Tibial nerve (tissue), 4 donors: ENCODE measurements around the gene PACSIN1. TPM values are rescaled to one million over a fixed set of nuclear protein-coding genes. Genes with fewer than 3 reads are reported as not detected.

Experiments
- DNase-seq, 2 donors: peaks; one replicate each; pipeline ENCODE4 v3.0.0-alpha.2; 2019; ENCODE audit warnings: low spot score in 2 of 2
- H3K27ac ChIP-seq, 4 donors: fragments of 200-600 bp; sonication (generic) in 3 of 4; one replicate each; pipeline ENCODE4 v1.5.1; 2017 to 2019; ENCODE audit warnings: mild to moderate bottlenecking in 1 of 4
- H3K27me3 ChIP-seq, 2 donors: fragments of 200-600 bp; sonication (generic) in 1 of 2; one replicate each; pipeline versions ENCODE4 v1.5.1 to v1.6.0; 2017 to 2019
- H3K36me3 ChIP-seq, 3 donors: fragments of 200-600 bp; sonication (generic); one replicate each; pipeline ENCODE4 v1.5.1; 2018 to 2019
- H3K4me1 ChIP-seq, 4 donors: fragments of 200-600 bp; sonication (generic) in 3 of 4; one replicate each; pipeline ENCODE4 v1.5.1; 2017 to 2019
- H3K4me3 ChIP-seq, 4 donors: fragments of 200-600 bp; sonication (generic) in 3 of 4; one replicate each; pipeline ENCODE4 v1.5.1; 2017 to 2019; ENCODE audit warnings: mild to moderate bottlenecking in 1 of 4, moderate library complexity in 1 of 4
- H3K9me3 ChIP-seq, 4 donors: fragments of 200-600 bp; sonication (generic) in 3 of 4; one replicate each; pipeline ENCODE4 v1.5.1; 2017 to 2019
- EP300 ChIP-seq, 2 donors: sonication (generic); formaldehyde crosslinking; IDR thresholded peaks; one replicate each; pipeline ENCODE4 v1.6.1; 2017; ENCODE audit warnings: antibody characterized with exemption in 2 of 2, mild to moderate bottlenecking in 1 of 2
- POLR2A ChIP-seq, 2 donors: fragments of 450-650 bp; IDR thresholded peaks; one replicate each; pipeline ENCODE4 v1.6.1; 2017; ENCODE audit warnings: antibody characterized with exemption in 2 of 2, mild to moderate bottlenecking in 2 of 2, moderate library complexity in 2 of 2
- WGBS, 2 donors: methylation state at CpG; one replicate each; pipeline ENCODE4 v1.1.5; 2018; 5-methylcytosine and 5-hydroxymethylcytosine counted together
- total RNA-seq, 4 donors: library from RNA; depleted of rRNA; stranded (reverse); fragments of >200 nt; gene quantifications; one replicate each; pipeline ENCODE4 v1.1.0, GENCODE V29; 2016
- TF ChIP-seq, protein P1 (sequence below), 5 experiments: fragments of 200-600 bp in 3 of 5; fragments of 450-650 bp in 2 of 5; sonication (generic) in 3 of 5; IDR thresholded peaks; one replicate each; pipeline ENCODE4 v1.5.1; 2016 to 2019; ENCODE audit warnings: antibody characterized with exemption in 5 of 5, mild to moderate bottlenecking in 3 of 5, moderate library complexity in 2 of 5

The PACSIN1 gene
- total RNA-seq, 4 donors from 2014 or later = 0.30 to 2.6 (median 0.42) TPM; not detected in 1

DNA sequence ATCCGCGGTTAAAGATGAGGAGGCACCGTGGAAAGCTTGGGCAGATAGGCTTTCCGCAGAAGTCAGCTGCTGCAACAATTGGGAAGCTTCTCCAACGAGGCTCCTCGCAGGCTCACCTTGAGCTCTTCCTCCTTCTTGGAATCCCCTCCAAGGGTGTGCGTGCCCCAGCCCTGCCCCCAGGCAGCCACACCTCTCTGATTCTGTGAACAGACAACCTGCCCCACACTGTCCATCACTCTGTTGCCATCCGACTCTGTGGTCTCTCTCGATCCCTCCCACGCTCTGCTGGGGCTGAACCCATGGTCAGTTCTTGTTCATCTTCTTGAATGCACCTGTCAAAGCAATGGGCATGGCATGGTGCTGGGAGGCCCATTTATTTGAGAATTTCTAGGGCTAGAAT lies 31.5 kb downstream of the PACSIN1 start:
- no peak for DNase-seq
- Histone ChIP-seq H3K4me3 (no peak overlapping the region), H3K36me3 (no peaks in the 10 kb centered on the region), H3K4me1 (no peaks in the 10 kb centered on the region), H3K27me3 (no peaks in the 10 kb centered on the region), H3K27ac (no peak overlapping the region), H3K9me3 (peaks cover 0 to 26% (median 3%) of the 10 kb centered on the region in 4 donors)
- TF ChIP-seq, protein P1, sequence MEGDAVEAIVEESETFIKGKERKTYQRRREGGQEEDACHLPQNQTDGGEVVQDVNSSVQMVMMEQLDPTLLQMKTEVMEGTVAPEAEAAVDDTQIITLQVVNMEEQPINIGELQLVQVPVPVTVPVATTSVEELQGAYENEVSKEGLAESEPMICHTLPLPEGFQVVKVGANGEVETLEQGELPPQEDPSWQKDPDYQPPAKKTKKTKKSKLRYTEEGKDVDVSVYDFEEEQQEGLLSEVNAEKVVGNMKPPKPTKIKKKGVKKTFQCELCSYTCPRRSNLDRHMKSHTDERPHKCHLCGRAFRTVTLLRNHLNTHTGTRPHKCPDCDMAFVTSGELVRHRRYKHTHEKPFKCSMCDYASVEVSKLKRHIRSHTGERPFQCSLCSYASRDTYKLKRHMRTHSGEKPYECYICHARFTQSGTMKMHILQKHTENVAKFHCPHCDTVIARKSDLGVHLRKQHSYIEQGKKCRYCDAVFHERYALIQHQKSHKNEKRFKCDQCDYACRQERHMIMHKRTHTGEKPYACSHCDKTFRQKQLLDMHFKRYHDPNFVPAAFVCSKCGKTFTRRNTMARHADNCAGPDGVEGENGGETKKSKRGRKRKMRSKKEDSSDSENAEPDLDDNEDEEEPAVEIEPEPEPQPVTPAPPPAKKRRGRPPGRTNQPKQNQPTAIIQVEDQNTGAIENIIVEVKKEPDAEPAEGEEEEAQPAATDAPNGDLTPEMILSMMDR (IDR thresholded peaks at IDR 0.05) = no peak
- no peak for TF ChIP-seq EP300 (IDR thresholded peaks at IDR 0.05)
- no peak for TF ChIP-seq POLR2A (IDR thresholded peaks at IDR 0.05)
- 75 to 80% methylated on average over 10 of the region's 10 CpGs for WGBS, 2 donors

DNA sequence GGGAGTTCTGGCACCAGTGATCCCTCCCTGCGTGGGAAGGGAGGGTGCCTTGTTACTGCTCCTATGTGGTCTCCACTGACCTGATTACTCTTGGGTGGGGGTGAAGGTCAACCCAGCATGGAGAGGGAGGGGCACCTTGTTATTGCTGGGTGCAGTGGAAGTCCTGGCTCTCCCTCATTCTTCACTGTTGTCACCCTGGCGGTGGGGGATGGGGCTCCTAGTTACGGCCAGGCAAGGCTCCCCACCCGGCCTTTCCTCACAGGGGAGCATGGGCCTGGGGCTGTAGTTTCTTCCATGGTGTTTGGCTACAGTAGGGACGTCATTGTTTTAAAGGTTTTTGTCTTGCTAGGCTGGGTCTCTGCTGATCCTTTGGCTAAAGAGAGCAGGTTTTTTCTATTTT lies 40.8 kb downstream of the PACSIN1 start:
- no peaks in the 10 kb centered on the region for H3K4me1 ChIP-seq
- no peak for DNase-seq
- no peak overlapping the region for H3K4me3 ChIP-seq
- no peaks in the 10 kb centered on the region for H3K27me3 ChIP-seq
- H3K9me3 ChIP-seq = peaks cover 0 to 24% (median 0%) of the 10 kb centered on the region in 4 donors
- H3K27ac ChIP-seq = no peak overlapping the region
- TF ChIP-seq POLR2A (IDR thresholded peaks at IDR 0.05) (no peak), EP300 (IDR thresholded peaks at IDR 0.05) (no peak)
- TF ChIP-seq, protein P1 (IDR thresholded peaks at IDR 0.05) = no peak
- H3K36me3 ChIP-seq = no peaks in the 10 kb centered on the region
- WGBS, 2 donors = 63 to 68% methylated on average over 5 of the region's 5 CpGs

DNA sequence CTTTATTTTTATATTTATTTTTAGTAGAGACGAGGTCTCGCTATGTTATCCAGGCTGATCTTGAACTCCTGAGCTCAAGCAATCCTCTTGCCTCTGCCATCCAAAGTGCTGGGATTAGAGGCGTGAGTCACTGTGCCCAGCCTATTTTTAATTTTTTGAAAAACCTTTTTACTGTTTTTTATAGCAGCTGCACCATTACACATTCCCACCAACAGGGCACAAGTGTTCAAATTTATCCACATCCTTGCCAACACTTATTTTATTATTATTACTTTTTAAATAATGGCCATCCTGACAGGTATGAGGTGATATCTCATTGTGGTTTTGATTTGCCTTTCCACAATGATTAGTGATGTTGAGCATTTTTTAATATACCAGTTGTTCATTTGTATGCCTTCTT lies 42.5 kb downstream of the PACSIN1 start:
- H3K9me3 ChIP-seq = peaks cover 0 to 18% (median 0%) of the 10 kb centered on the region in 4 donors
- H3K36me3 ChIP-seq = no peaks in the 10 kb centered on the region
- no peak overlapping the region for H3K4me3 ChIP-seq
- no peak for DNase-seq
- H3K27me3 ChIP-seq = no peaks in the 10 kb centered on the region
- TF ChIP-seq POLR2A (IDR thresholded peaks at IDR 0.05) (no peak), EP300 (IDR thresholded peaks at IDR 0.05) (no peak)
- TF ChIP-seq, protein P1 (IDR thresholded peaks at IDR 0.05) = no peak
- no peaks in the 10 kb centered on the region for H3K4me1 ChIP-seq
- no peak overlapping the region for H3K27ac ChIP-seq
- 93 to 94% methylated on average over 3 of the region's 3 CpGs for WGBS, 2 donors

DNA sequence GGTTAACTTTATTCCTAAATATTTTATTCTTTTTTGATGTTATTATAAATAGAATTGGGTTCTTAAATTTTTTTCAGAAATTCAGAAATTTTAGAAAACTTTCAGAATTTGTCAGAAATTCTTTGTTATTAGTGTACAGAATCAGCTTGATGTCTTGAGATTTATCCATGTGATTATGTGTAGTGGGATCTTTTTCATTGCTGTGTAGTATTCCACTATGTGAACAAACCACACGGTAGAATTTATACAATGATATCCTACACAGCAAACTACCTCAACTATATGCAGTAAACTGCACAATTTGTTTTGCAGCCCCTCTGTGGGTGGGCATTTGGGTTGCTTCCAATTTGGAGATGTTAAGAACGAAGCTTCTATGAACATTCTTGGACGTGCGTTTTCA lies 43.9 kb downstream of the PACSIN1 start:
- WGBS, 2 donors = 83 to 90% methylated on average over 4 of the region's 4 CpGs
- Histone ChIP-seq H3K4me3 (no peak overlapping the region), H3K9me3 (peaks cover 0 to 18% (median 0%) of the 10 kb centered on the region in 4 donors), H3K27ac (no peak overlapping the region), H3K27me3 (peaks cover 0 to under 1% of the 10 kb centered on the region in 2 donors), H3K4me1 (peaks cover 0 to 6% (median 2%) of the 10 kb centered on the region in 4 donors), H3K36me3 (no peaks in the 10 kb centered on the region)
- no peak for DNase-seq
- no peak for TF ChIP-seq EP300 (IDR thresholded peaks at IDR 0.05)
- no peak for TF ChIP-seq POLR2A (IDR thresholded peaks at IDR 0.05)
- TF ChIP-seq, protein P1 (IDR thresholded peaks at IDR 0.05) = no peak

DNA sequence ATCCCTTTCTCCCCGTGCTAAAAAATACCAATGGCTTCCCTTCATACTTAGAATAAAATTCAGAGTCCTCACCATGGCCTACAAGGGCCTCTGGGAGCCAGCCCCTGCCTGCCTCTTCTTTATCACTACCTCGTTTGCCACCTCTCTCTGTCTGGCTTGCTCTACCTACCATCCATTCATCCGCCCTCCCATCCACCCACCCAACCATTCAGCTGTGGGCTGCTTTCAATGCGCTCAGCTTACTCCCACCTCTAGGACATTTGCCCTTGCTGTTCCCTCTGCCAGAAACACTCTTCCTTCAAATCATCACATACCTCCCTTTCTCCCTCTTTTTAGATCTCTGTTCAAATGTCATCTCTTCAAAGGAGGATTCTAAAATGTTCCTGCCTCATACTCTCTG lies 44.4 kb downstream of the PACSIN1 start:
- H3K9me3 ChIP-seq = peaks cover 0 to 18% (median 0%) of the 10 kb centered on the region in 4 donors
- H3K27me3 ChIP-seq = peaks cover 0 to 6% of the 10 kb centered on the region in 2 donors
- no peak overlapping the region for H3K4me3 ChIP-seq
- WGBS, 2 donors = 79 to 83% methylated on average over 4 of the region's 4 CpGs
- TF ChIP-seq, protein P1 (IDR thresholded peaks at IDR 0.05) = no peak
- no peak for TF ChIP-seq POLR2A (IDR thresholded peaks at IDR 0.05)
- TF ChIP-seq EP300 (IDR thresholded peaks at IDR 0.05) = no peak
- H3K36me3 ChIP-seq = no peaks in the 10 kb centered on the region
- DNase-seq = no peak
- H3K4me1 ChIP-seq = peaks cover 0 to 11% (median 7%) of the 10 kb centered on the region in 4 donors
- H3K27ac ChIP-seq = no peak overlapping the region
